Vagina (tissue), 2 donors: Measurements from ENCODE around the gene PGM2.

Experiments used
- POLR2A ChIP-seq, 2 donors: fragments of 450-650 bp; IDR thresholded peaks; one replicate each; pipeline ENCODE4 v1.6.1; 2017; ENCODE audit warnings: antibody characterized with exemption in 2 of 2, mild to moderate bottlenecking in 2 of 2, moderate library complexity in 2 of 2
- TF ChIP-seq, protein P1 (sequence below), 3 experiments: fragments of 450-650 bp in 2 of 3; fragments of 200-600 bp in 1 of 3; sonication (generic) in 1 of 3; IDR thresholded peaks; one replicate each; pipeline ENCODE4 v1.5.1; 2017 to 2019; ENCODE audit warnings: antibody characterized with exemption in 3 of 3, mild to moderate bottlenecking in 2 of 3, moderate library complexity in 2 of 3

DNA sequence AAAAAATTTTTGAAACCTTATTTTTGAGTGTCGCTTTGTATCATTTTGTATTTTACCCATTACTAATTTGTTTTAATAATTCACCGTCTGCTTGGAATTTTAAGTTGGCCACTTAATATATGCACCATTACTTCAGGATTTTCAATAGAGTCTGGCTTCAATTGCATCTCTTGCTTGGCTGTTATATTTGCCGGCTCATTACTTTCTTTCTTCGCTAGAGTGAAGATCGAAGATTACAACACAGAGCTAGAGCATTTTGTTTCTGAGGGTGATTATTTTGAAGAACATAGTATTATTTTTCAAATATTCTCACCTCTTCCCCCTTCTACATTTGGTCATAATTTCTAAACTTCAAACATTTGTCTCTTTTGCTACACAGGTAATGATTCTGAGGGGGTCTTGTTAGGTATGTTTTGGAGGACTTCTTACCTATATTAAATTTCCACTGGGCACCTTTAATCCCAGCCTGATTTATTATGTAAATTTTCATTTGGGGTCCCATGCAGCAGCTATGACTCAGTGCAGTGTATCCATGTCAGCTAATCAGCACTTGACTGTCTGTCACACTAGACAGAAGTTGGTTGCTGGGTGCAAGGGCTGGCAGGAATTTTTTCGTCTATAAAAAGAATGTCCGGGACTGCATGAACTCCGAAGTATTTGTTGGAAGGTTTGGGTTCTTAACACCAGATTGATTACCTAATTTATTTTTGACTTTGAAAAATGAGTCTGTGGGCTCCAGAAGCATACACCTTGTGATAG lies 83.0 kb downstream of the PGM2 start:
- TF ChIP-seq, protein P1, sequence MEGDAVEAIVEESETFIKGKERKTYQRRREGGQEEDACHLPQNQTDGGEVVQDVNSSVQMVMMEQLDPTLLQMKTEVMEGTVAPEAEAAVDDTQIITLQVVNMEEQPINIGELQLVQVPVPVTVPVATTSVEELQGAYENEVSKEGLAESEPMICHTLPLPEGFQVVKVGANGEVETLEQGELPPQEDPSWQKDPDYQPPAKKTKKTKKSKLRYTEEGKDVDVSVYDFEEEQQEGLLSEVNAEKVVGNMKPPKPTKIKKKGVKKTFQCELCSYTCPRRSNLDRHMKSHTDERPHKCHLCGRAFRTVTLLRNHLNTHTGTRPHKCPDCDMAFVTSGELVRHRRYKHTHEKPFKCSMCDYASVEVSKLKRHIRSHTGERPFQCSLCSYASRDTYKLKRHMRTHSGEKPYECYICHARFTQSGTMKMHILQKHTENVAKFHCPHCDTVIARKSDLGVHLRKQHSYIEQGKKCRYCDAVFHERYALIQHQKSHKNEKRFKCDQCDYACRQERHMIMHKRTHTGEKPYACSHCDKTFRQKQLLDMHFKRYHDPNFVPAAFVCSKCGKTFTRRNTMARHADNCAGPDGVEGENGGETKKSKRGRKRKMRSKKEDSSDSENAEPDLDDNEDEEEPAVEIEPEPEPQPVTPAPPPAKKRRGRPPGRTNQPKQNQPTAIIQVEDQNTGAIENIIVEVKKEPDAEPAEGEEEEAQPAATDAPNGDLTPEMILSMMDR (IDR thresholded peaks at IDR 0.05) = no peak
- no peak for TF ChIP-seq POLR2A (IDR thresholded peaks at IDR 0.05)
